Stomach (tissue), 9 donors: ENCODE results near the gene GPC2. TPM values are rescaled to one million over a fixed set of nuclear protein-coding genes. Genes with fewer than 3 reads are reported as not detected.
"Not testable (repeated sequence)": the region's sequence is repeated elsewhere in the genome, so short reads cannot be mapped to it uniquely, and the experiment has no call there.

Source experiments
- DNase-seq, 2 donors: peaks; one replicate each; pipeline versions ENCODE4 v3.0.0 to v3.0.0-alpha.2; 2013 to 2019
- H3K27ac ChIP-seq, 5 donors: fragments of 200-600 bp in 4 of 5; sonication (generic) in 4 of 5; one replicate each; pipeline ENCODE4 v1.5.1; 2013 to 2019; ENCODE audit warnings: mild to moderate bottlenecking in 1 of 5, moderate library complexity in 1 of 5
- H3K27me3 ChIP-seq, 3 donors: fragments of 200-600 bp; sonication (generic); one replicate each; pipeline ENCODE4 v1.5.1; 2017 to 2019; ENCODE audit warnings: mixed run types in 1 of 3
- H3K36me3 ChIP-seq, 4 donors: fragments of 200-600 bp; sonication (generic); 1 replicate in 3 of 4; 2 replicates in 1 of 4; pipeline ENCODE4 v1.5.1; 2016 to 2019
- H3K4me1 ChIP-seq, 4 donors: fragments of 200-600 bp; sonication (generic); one replicate each; pipeline ENCODE4 v1.5.1; 2016 to 2019
- H3K4me3 ChIP-seq, 4 donors: fragments of 200-600 bp; sonication (generic) in 3 of 4; one replicate each; pipeline ENCODE4 v1.5.1; 2016 to 2019; ENCODE audit warnings: mild to moderate bottlenecking in 1 of 4
- H3K9me3 ChIP-seq, 4 donors: fragments of 200-600 bp; sonication (generic); one replicate each; pipeline ENCODE4 v1.5.1; 2016 to 2019
- CTCF ChIP-seq, 7 experiments: fragments of 450-650 bp in 4 of 7; fragments of 200-600 bp in 3 of 7; sonication (generic) in 3 of 7; IDR thresholded peaks; one replicate each; pipeline ENCODE4 v1.5.1; 2016 to 2019; ENCODE audit warnings: antibody characterized with exemption in 7 of 7, control low read depth in 2 of 7, mild to moderate bottlenecking in 1 of 7
- EP300 ChIP-seq: sonication (generic); formaldehyde crosslinking; IDR thresholded peaks from one replicate; pipeline ENCODE4 v1.6.1; 2017; ENCODE audit warnings: antibody characterized with exemption
- POLR2A ChIP-seq, 4 donors: fragments of 450-650 bp; IDR thresholded peaks; one replicate each; pipeline ENCODE4 v1.6.1; 2016; ENCODE audit warnings: antibody characterized with exemption in 4 of 4, control low read depth in 2 of 4, mild to moderate bottlenecking in 1 of 4, moderate library complexity in 1 of 4
- POLR2AphosphoS5 ChIP-seq, 3 donors: sonication (generic); formaldehyde crosslinking; IDR thresholded peaks; one replicate each; pipeline ENCODE4 v1.6.1; 2016; ENCODE audit warnings: antibody characterized with exemption in 3 of 3
- WGBS, 5 donors: extraction: QIAGEN DNeasy Blood & Tissue Kit in 3 of 5; methylation state at CpG; one replicate each; pipeline versions ENCODE4 v1.1.5 to v1.1.7; 2013 to 2018; 5-methylcytosine and 5-hydroxymethylcytosine counted together
- intact Hi-C: fragments of 100-400 bp; cut with DNase I; formaldehyde crosslinking; loops from one replicate; pipeline ENCODE4 v1.15.1; 2023; ENCODE audit warnings: low total_unique reads
- polyA plus RNA-seq, 3 donors: library from polyadenylated mRNA; stranded (reverse); fragments of 200-250 nt; gene quantifications; one replicate each; pipeline ENCODE4 v1.2.3, GENCODE V29; 2013
- total RNA-seq, 5 donors: library from RNA; depleted of rRNA; stranded (reverse); fragments of >200 nt; gene quantifications; one replicate each; pipeline versions ENCODE4 v1.1.0 to v1.2.3, GENCODE V29; 2014 to 2016
- donor health status: healthy with polysubstance abuse.
- donor health status: Bipolar disorder and iron deficiency.
- donor health status: healthy.

The GPC2 gene
- total and polyA plus RNA-seq, 8 donors = 0.12 to 4.9 (median 1.0) TPM; not detected in 2

GRCh38 chr7:100185726-100186125 lies 8.5 kb upstream of the GPC2 start:
- Histone ChIP-seq H3K9me3 (no peaks in the 10 kb centered on the region), H3K27me3 (peaks cover 0 to 9% (median 0%) of the 10 kb centered on the region in 3 donors), H3K27ac (no peak overlapping the region), H3K36me3 (no peaks in the 10 kb centered on the region), H3K4me3 (no peak overlapping the region), H3K4me1 (no peaks in the 10 kb centered on the region)
- intact Hi-C loops = no loop called here
- 65 to 84% (median 74%) methylated on average over 2 of the region's 2 CpGs for WGBS, 5 donors
- DNase-seq = no peak
- TF ChIP-seq CTCF (IDR thresholded peaks at IDR 0.05) (no peak), POLR2AphosphoS5 (IDR thresholded peaks at IDR 0.05) (no peak), EP300 (no peak), POLR2A (IDR thresholded peaks at IDR 0.05) (no peak)

GRCh38 chr7:100183090-100183489 lies 5.9 kb upstream of the GPC2 start:
- intact Hi-C loops, H3K36me3 ChIP-seq, H3K4me1 ChIP-seq, H3K27ac ChIP-seq, H3K4me3 ChIP-seq, DNase-seq, H3K9me3 ChIP-seq: not testable (repeated sequence)
- WGBS, 5 donors = 71 to 84% (median 80%) methylated on average over 6 of the region's 6 CpGs
- H3K27me3 ChIP-seq = peaks cover 0 to 24% (median 0%) of the 10 kb centered on the region in 3 donors

GRCh38 chr7:100182616-100183015 lies 5.4 kb upstream of the GPC2 start:
- H3K4me1 ChIP-seq, H3K4me3 ChIP-seq, H3K27ac ChIP-seq, intact Hi-C loops, H3K9me3 ChIP-seq, H3K36me3 ChIP-seq, DNase-seq: not testable (repeated sequence)
- H3K27me3 ChIP-seq = peaks cover 0 to 24% (median 0%) of the 10 kb centered on the region in 3 donors
- 74 to 86% (median 85%) methylated on average over 6 of the region's 6 CpGs for WGBS, 5 donors

GRCh38 chr7:100180084-100180483 lies 2.9 kb upstream of the GPC2 start:
- intact Hi-C loops, H3K4me3 ChIP-seq, H3K9me3 ChIP-seq, H3K36me3 ChIP-seq, H3K27ac ChIP-seq, DNase-seq: not testable (repeated sequence)
- peaks cover 0 to 24% (median 0%) of the 10 kb centered on the region in 3 donors for H3K27me3 ChIP-seq
- H3K4me1 ChIP-seq = peaks cover 11 to 17% (median 14%) of the 10 kb centered on the region in 4 donors
- WGBS, 5 donors = 93 to 96% (median 94%) methylated on average over 3 of the region's 3 CpGs

GRCh38 chr7:100176096-100177044 lies 811 bp downstream of the GPC2 start:
- Histone ChIP-seq H3K27me3 (peaks cover 6 to 40% (median 7%) of the 10 kb centered on the region in 3 donors), H3K36me3 (no peaks in the 10 kb centered on the region), H3K4me3 (peak overlapping the region; percentile 39 to 47 (median 44)), H3K27ac (peak overlapping the region in 2 of 5 donors; percentile 3 to 41), H3K9me3 (no peaks in the 10 kb centered on the region), H3K4me1 (peaks cover 18 to 24% (median 20%) of the 10 kb centered on the region in 4 donors)
- 48 to 53% (median 52%) methylated on average over 14 of the region's 14 CpGs for WGBS, 5 donors
- DNase-seq = no peak
- intact Hi-C loops = no loop called here
- TF ChIP-seq EP300 (no peak), POLR2AphosphoS5 (IDR thresholded peaks at IDR 0.05) (no peak), POLR2A (IDR thresholded peaks at IDR 0.05) (no peak), CTCF (IDR thresholded peaks at IDR 0.05) (no peak)
